Right lobe of liver (tissue), 6 donors: ENCODE measurements around the gene GRB2. TPM values are rescaled to one million over a fixed set of nuclear protein-coding genes. Genes with fewer than 3 reads are reported as not detected.

Experiments used
- ATAC-seq, 4 donors: fragments of 200-7000 bp; cut with Tn5 transposase; one replicate each; pipeline ENCODE4 v1.9.1; 2020; ENCODE audit warnings: mild to moderate bottlenecking in 4 of 4, moderate library complexity in 4 of 4
- DNase-seq, 3 donors: peaks; one replicate each; pipeline ENCODE4 v3.0.0-alpha.2; 2020
- H3K27ac ChIP-seq, 3 donors: fragments of 200-600 bp; one replicate each; pipeline ENCODE4 v1.8.0; 2022
- H3K27me3 ChIP-seq, 2 donors: fragments of 200-600 bp; one replicate each; pipeline ENCODE4 v1.8.0; 2022
- H3K36me3 ChIP-seq, 4 donors: fragments of 200-600 bp; sonication (generic) in 1 of 4; one replicate each; pipeline versions ENCODE4 v1.5.1 to v1.8.0; 2017 to 2022; ENCODE audit warnings: control low read depth in 1 of 4
- H3K4me1 ChIP-seq, 4 donors: fragments of 200-600 bp; sonication (generic) in 1 of 4; one replicate each; pipeline versions ENCODE4 v1.5.1 to v1.8.0; 2017 to 2022; ENCODE audit warnings: control low read depth in 1 of 4
- H3K4me3 ChIP-seq, 3 donors: fragments of 200-600 bp; one replicate each; pipeline ENCODE4 v1.8.0; 2022
- H3K9me3 ChIP-seq, 4 donors: fragments of 200-600 bp; sonication (generic) in 1 of 4; one replicate each; pipeline versions ENCODE4 v1.5.1 to v1.8.0; 2017 to 2022; ENCODE audit warnings: control low read depth in 1 of 4
- CTCF ChIP-seq, 4 donors: fragments of 200-600 bp in 3 of 4; fragments of 450-650 bp in 1 of 4; IDR thresholded peaks; one replicate each; pipeline versions ENCODE4 v1.5.1 to v1.8.0; 2016 to 2022; ENCODE audit warnings: antibody characterized with exemption in 4 of 4, mild to moderate bottlenecking in 2 of 4
- POLR2A ChIP-seq: fragments of 450-650 bp; IDR thresholded peaks from one replicate; pipeline ENCODE4 v1.6.1; 2017; ENCODE audit warnings: antibody characterized with exemption, mild to moderate bottlenecking
- WGBS: methylation state at CpG from one replicate; pipeline ENCODE4 v1.1.6; 2018; ENCODE audit warnings: low coverage, low lambda C conversion rate; ENCODE audit not compliant: insufficient coverage; ENCODE audit errors: missing lambda C conversion rate; 5-methylcytosine and 5-hydroxymethylcytosine counted together
- intact Hi-C, 2 donors: fragments of 100-400 bp; cut with DNase I; formaldehyde crosslinking; loops; one replicate each; pipeline versions ENCODE4 v1.11.2 to v1.14.1; 2022
- total RNA-seq, 6 experiments: library from RNA; depleted of rRNA in 2 of 6; stranded (reverse); fragments of >200 nt in 2 of 6; fragmentation: NEBNext Ultra II Directional in 3 of 6; extraction: Animal tissue kit (Norgen Biotek cat#: 25700) in 3 of 6; gene quantifications; one replicate each; pipeline versions ENCODE4 v1.1.0 to v1.2.4, GENCODE V29; 2016 to 2023
- donor health status: DM: no; HTN: yes; CAD: no.
- donor health status: DM: no; HTN: no; CAD: no.
- donor health status: DM: no; HTN: no; CAD: no.
- donor health status: DM: no; HTN: yes; CAD: no.
- donor health status: DM: no; HTN: yes; CAD: no.

GRB2 gene
- total RNA-seq, 6 experiments from 2014 or later: 42.4 to 70.5 (median 53.8) TPM

GRCh38 chr17:75321506-75321905 is 84.0 kb downstream of the GRB2 start:
- 76% methylated on average over 6 of the region's 10 CpGs for WGBS
- ATAC-seq (no peak), DNase-seq (no peak)
- no peaks in the 10 kb centered on the region for H3K9me3 ChIP-seq
- no peak overlapping the region for H3K27ac ChIP-seq
- peaks cover 0 to 40% (median 9%) of the 10 kb centered on the region in 4 donors for H3K36me3 ChIP-seq
- H3K27me3 ChIP-seq: no peaks in the 10 kb centered on the region
- TF ChIP-seq CTCF (IDR thresholded peaks at IDR 0.05) (no peak), POLR2A (no peak)
- no peak overlapping the region for H3K4me3 ChIP-seq
- peaks cover 0 to 2% (median 0%) of the 10 kb centered on the region in 4 donors for H3K4me1 ChIP-seq
- intact Hi-C loops: loop anchor here in 1 of 2 donors (10.0 kb wide), 1 partner anchor 93 kb away; no protein-coding TSS in a partner anchor

- Histone ChIP-seq H3K4me3 (no peak overlapping the region), H3K9me3 (no peaks in the 10 kb centered on the region), H3K27ac (no peak overlapping the region), H3K4me1 (peaks cover 0 to 2% (median 0%) of the 10 kb centered on the region in 4 donors), H3K27me3 (no peaks in the 10 kb centered on the region), H3K36me3 (peaks cover 0 to 38% (median 9%) of the 10 kb centered on the region in 4 donors)
- no peak for ATAC-seq
- 87% methylated on average over 18 of the region's 20 CpGs for WGBS
- no peak for TF ChIP-seq CTCF (IDR thresholded peaks at IDR 0.05)
- TF ChIP-seq POLR2A: no peak
- no peak for DNase-seq
- intact Hi-C loops: loop anchor here in 1 of 2 donors (10.0 kb wide), 1 partner anchor 95 kb away; no protein-coding TSS in a partner anchor
Measured at GRCh38 chr17:75319904-75320691, 85.4 kb downstream of the GRB2 start.

- DNase-seq (no peak), ATAC-seq (no peak)
- WGBS: 92% methylated on average over 5 of the region's 10 CpGs
- no peak for TF ChIP-seq CTCF (IDR thresholded peaks at IDR 0.05)
- no peak for TF ChIP-seq POLR2A
- Histone ChIP-seq H3K27me3 (no peaks in the 10 kb centered on the region), H3K9me3 (no peaks in the 10 kb centered on the region), H3K4me1 (peaks cover 0 to 7% (median 4%) of the 10 kb centered on the region in 4 donors), H3K27ac (peak overlapping the region in 1 of 3 donors; percentile 6), H3K4me3 (no peak overlapping the region), H3K36me3 (peaks cover 0 to 38% (median 9%) of the 10 kb centered on the region in 4 donors)
- intact Hi-C loops: no loop called here
Measured at GRCh38 chr17:75318615-75319222, 86.8 kb downstream of the GRB2 start.

GRCh38 chr17:75318211-75318610 is 87.3 kb downstream of the GRB2 start:
- ATAC-seq: peak in 1 of 4 donors; percentile 9
- Histone ChIP-seq H3K27ac (peak overlapping the region in 1 of 3 donors; percentile 6), H3K4me1 (peaks cover 0 to 7% (median 4%) of the 10 kb centered on the region in 4 donors), H3K27me3 (no peaks in the 10 kb centered on the region), H3K9me3 (no peaks in the 10 kb centered on the region), H3K4me3 (no peak overlapping the region), H3K36me3 (peaks cover 0 to 36% (median 9%) of the 10 kb centered on the region in 4 donors)
- TF ChIP-seq POLR2A (no peak), CTCF (IDR thresholded peaks at IDR 0.05) (no peak)
- 62% methylated on average over 4 of the region's 10 CpGs for WGBS
- no peak for DNase-seq
- intact Hi-C loops: no loop called here
